HG03457 (cell line): ENCODE data around the gene KIR3DL3.
"Not testable (repeated sequence)": the region's sequence is repeated elsewhere in the genome, so short reads cannot be mapped to it uniquely, and the experiment has no call there.

Experiments
- ATAC-seq: cut with Tn5 transposase; IDR thresholded peaks from one replicate; pipeline ENCODE4 v1.9.1; 2021; ENCODE audit warnings: moderate number of reproducible peaks; ENCODE audit not compliant: unreplicated experiment

The KIR3DL3 gene

GRCh38 chr19:54729416-54730188 lies 5.4 kb downstream of the KIR3DL3 start:
- no peak for ATAC-seq

- ATAC-seq, result no peak
Observed at GRCh38 chr19:54731191-54731590, 6.9 kb downstream of the KIR3DL3 start.

- ATAC-seq, result not testable (repeated sequence)
Observed at GRCh38 chr19:54738306-54738705, 14.1 kb downstream of the KIR3DL3 start, which contains the start of gene KIR2DL3. KIR2DL3 (plus strand) TSS chr19:54738513; CDS start chr19:54738546, 33 bp downstream.

GRCh38 chr19:54738715-54739114 lies 14.5 kb downstream of the KIR3DL3 start:
- ATAC-seq, result no peak

GRCh38 chr19:54739587-54740497 lies 15.6 kb downstream of the KIR3DL3 start:
- ATAC-seq, result no peak

GRCh38 chr19:54741950-54742349 lies 17.7 kb downstream of the KIR3DL3 start:
- not testable (repeated sequence) for ATAC-seq

GRCh38 chr19:54744080-54744479 lies 19.8 kb downstream of the KIR3DL3 start:
- not testable (repeated sequence) for ATAC-seq

- ATAC-seq, result not testable (repeated sequence)
Observed at GRCh38 chr19:54747614-54748322, 23.5 kb downstream of the KIR3DL3 start.

- ATAC-seq, result not testable (repeated sequence)
Observed at GRCh38 chr19:54750276-54750675, 26.0 kb downstream of the KIR3DL3 start.

- not testable (repeated sequence) for ATAC-seq
Observed at GRCh38 chr19:54756204-54757110, 32.2 kb downstream of the KIR3DL3 start.

GRCh38 chr19:54758577-54758976 lies 34.3 kb downstream of the KIR3DL3 start:
- not testable (repeated sequence) for ATAC-seq

GRCh38 chr19:54764219-54764618 lies 40.0 kb downstream of the KIR3DL3 start:
- not testable (repeated sequence) for ATAC-seq

- ATAC-seq, result not testable (repeated sequence)
Observed at GRCh38 chr19:54766464-54766863, 42.2 kb downstream of the KIR3DL3 start.

GRCh38 chr19:54769646-54770045 lies 45.4 kb downstream of the KIR3DL3 start, which contains the start of gene KIR2DL1:
KIR2DL1 (plus strand) TSS chr19:54769793; CDS start chr19:54769851, 58 bp downstream.
- ATAC-seq, result not testable (repeated sequence)

GRCh38 chr19:54770511-54770910 lies 46.3 kb downstream of the KIR3DL3 start:
- ATAC-seq, result not testable (repeated sequence)

GRCh38 chr19:54771018-54771960 lies 47.0 kb downstream of the KIR3DL3 start:
- not testable (repeated sequence) for ATAC-seq

- ATAC-seq, result not testable (repeated sequence)
Observed at GRCh38 chr19:54772666-54773065, 48.4 kb downstream of the KIR3DL3 start.

GRCh38 chr19:54775095-54775815 lies 51.0 kb downstream of the KIR3DL3 start:
- not testable (repeated sequence) for ATAC-seq
